Fibroblast of skin of back (primary cell): ENCODE measurements around the gene NUP155.
"Not testable (repeated sequence)": the region's sequence is repeated elsewhere in the genome, so short reads cannot be mapped to it uniquely, and the experiment has no call there.

Source experiments
- DNase-seq: peaks from one replicate; pipeline ENCODE4 v3.0.0-alpha.2; 2013

The NUP155 gene

GRCh38 chr5:37275511-37275910 is 95.4 kb downstream of the NUP155 start:
- DNase-seq = no peak

- peak; percentile 63 for DNase-seq
These were observed 98.4 kb downstream of the NUP155 start for GRCh38 chr5:37272511-37272910.

GRCh38 chr5:37268100-37268499 is 102.8 kb downstream of the NUP155 start:
- DNase-seq = not testable (repeated sequence)

- DNase-seq = no peak
These were observed 115.0 kb downstream of the NUP155 start for GRCh38 chr5:37255774-37256358.

- no peak for DNase-seq
These were observed 116.3 kb downstream of the NUP155 start for GRCh38 chr5:37254581-37254980.

- DNase-seq = peak; percentile 1
These were observed 119.2 kb downstream of the NUP155 start for GRCh38 chr5:37251665-37252064.

GRCh38 chr5:37249815-37250164 is 121.1 kb downstream of the NUP155 start:
- DNase-seq = no peak

GRCh38 chr5:37248970-37249814 is 121.7 kb downstream of the NUP155 start, which contains the start of gene CPLANE1:
CPLANE1 (minus strand) TSS chr5:37249376; CDS start chr5:37247698, 1,678 bp downstream.
- DNase-seq = peak; percentile 84

GRCh38 chr5:37248421-37248969 is 122.4 kb downstream of the NUP155 start:
- DNase-seq = peak; percentile 21

GRCh38 chr5:37247496-37247895 is 123.4 kb downstream of the NUP155 start:
- DNase-seq = no peak

GRCh38 chr5:37247036-37247435 is 123.9 kb downstream of the NUP155 start:
- no peak for DNase-seq
